Stomach (tissue), 9 donors: ENCODE measurements around the gene RHD. TPM values are rescaled to one million over a fixed set of nuclear protein-coding genes. Genes with fewer than 3 reads are reported as not detected.
"Not testable (repeated sequence)": the region's sequence is repeated elsewhere in the genome, so short reads cannot be mapped to it uniquely, and the experiment has no call there.

Source experiments
- DNase-seq, 2 donors: peaks; one replicate each; pipeline versions ENCODE4 v3.0.0 to v3.0.0-alpha.2; 2013 to 2019
- H3K27ac ChIP-seq, 5 donors: fragments of 200-600 bp in 4 of 5; sonication (generic) in 4 of 5; one replicate each; pipeline ENCODE4 v1.5.1; 2013 to 2019; ENCODE audit warnings: mild to moderate bottlenecking in 1 of 5, moderate library complexity in 1 of 5
- H3K27me3 ChIP-seq, 3 donors: fragments of 200-600 bp; sonication (generic); one replicate each; pipeline ENCODE4 v1.5.1; 2017 to 2019; ENCODE audit warnings: mixed run types in 1 of 3
- H3K36me3 ChIP-seq, 4 donors: fragments of 200-600 bp; sonication (generic); 1 replicate in 3 of 4; 2 replicates in 1 of 4; pipeline ENCODE4 v1.5.1; 2016 to 2019
- H3K4me1 ChIP-seq, 4 donors: fragments of 200-600 bp; sonication (generic); one replicate each; pipeline ENCODE4 v1.5.1; 2016 to 2019
- H3K4me3 ChIP-seq, 4 donors: fragments of 200-600 bp; sonication (generic) in 3 of 4; one replicate each; pipeline ENCODE4 v1.5.1; 2016 to 2019; ENCODE audit warnings: mild to moderate bottlenecking in 1 of 4
- H3K9me3 ChIP-seq, 4 donors: fragments of 200-600 bp; sonication (generic); one replicate each; pipeline ENCODE4 v1.5.1; 2016 to 2019
- CTCF ChIP-seq, 7 experiments: fragments of 450-650 bp in 4 of 7; fragments of 200-600 bp in 3 of 7; sonication (generic) in 3 of 7; IDR thresholded peaks; one replicate each; pipeline ENCODE4 v1.5.1; 2016 to 2019; ENCODE audit warnings: antibody characterized with exemption in 7 of 7, control low read depth in 2 of 7, mild to moderate bottlenecking in 1 of 7
- EP300 ChIP-seq: sonication (generic); formaldehyde crosslinking; IDR thresholded peaks from one replicate; pipeline ENCODE4 v1.6.1; 2017; ENCODE audit warnings: antibody characterized with exemption
- POLR2A ChIP-seq, 4 donors: fragments of 450-650 bp; IDR thresholded peaks; one replicate each; pipeline ENCODE4 v1.6.1; 2016; ENCODE audit warnings: antibody characterized with exemption in 4 of 4, control low read depth in 2 of 4, mild to moderate bottlenecking in 1 of 4, moderate library complexity in 1 of 4
- POLR2AphosphoS5 ChIP-seq, 3 donors: sonication (generic); formaldehyde crosslinking; IDR thresholded peaks; one replicate each; pipeline ENCODE4 v1.6.1; 2016; ENCODE audit warnings: antibody characterized with exemption in 3 of 3
- WGBS, 5 donors: extraction: QIAGEN DNeasy Blood & Tissue Kit in 3 of 5; methylation state at CpG; one replicate each; pipeline versions ENCODE4 v1.1.5 to v1.1.7; 2013 to 2018; 5-methylcytosine and 5-hydroxymethylcytosine counted together
- intact Hi-C: fragments of 100-400 bp; cut with DNase I; formaldehyde crosslinking; loops from one replicate; pipeline ENCODE4 v1.15.1; 2023; ENCODE audit warnings: low total_unique reads
- polyA plus RNA-seq, 3 donors: library from polyadenylated mRNA; stranded (reverse); fragments of 200-250 nt; gene quantifications; one replicate each; pipeline ENCODE4 v1.2.3, GENCODE V29; 2013
- total RNA-seq, 5 donors: library from RNA; depleted of rRNA; stranded (reverse); fragments of >200 nt; gene quantifications; one replicate each; pipeline versions ENCODE4 v1.1.0 to v1.2.3, GENCODE V29; 2014 to 2016
- donor health status: healthy with polysubstance abuse.
- donor health status: Bipolar disorder and iron deficiency.
- donor health status: healthy.

The RHD gene
- total and polyA plus RNA-seq, 8 donors, result 0.18 TPM; not detected in 7

GRCh38 chr1:25232866-25233784, 39.2 kb upstream of the RHD start:
- peak; percentile 68 to 93 for DNase-seq
- intact Hi-C loops, result no loop called here
- Histone ChIP-seq H3K9me3 (no peaks in the 10 kb centered on the region), H3K27me3 (no peaks in the 10 kb centered on the region), H3K4me3 (peak overlapping the region; percentile 65 to 98 (median 84)), H3K27ac (peak overlapping the region; percentile 91 to 98 (median 94)), H3K4me1 (peaks cover 18 to 68% (median 54%) of the 10 kb centered on the region in 4 donors), H3K36me3 (peaks cover 8 to 40% (median 27%) of the 10 kb centered on the region in 4 donors)
- WGBS, 5 donors, result 21 to 24% (median 23%) methylated on average over 13 of the region's 13 CpGs
- TF ChIP-seq POLR2A (IDR thresholded peaks at IDR 0.05), result no peak
- TF ChIP-seq CTCF (IDR thresholded peaks at IDR 0.05), result no peak
- peak; percentile 28 to 61 (median 32) for TF ChIP-seq POLR2AphosphoS5 (IDR thresholded peaks at IDR 0.05)
- no peak for TF ChIP-seq EP300

- H3K4me3 ChIP-seq, intact Hi-C loops, DNase-seq, H3K9me3 ChIP-seq, H3K27ac ChIP-seq, H3K27me3 ChIP-seq: not testable (repeated sequence)
- Histone ChIP-seq H3K4me1 (peaks cover 26 to 80% (median 61%) of the 10 kb centered on the region in 4 donors), H3K36me3 (peaks cover 0 to 18% (median 5%) of the 10 kb centered on the region in 4 donors)
- WGBS, 5 donors, result 96 to 99% (median 98%) methylated on average over 10 of the region's 10 CpGs
Measured at GRCh38 chr1:25235411-25235810, 36.9 kb upstream of the RHD start.

GRCh38 chr1:25236261-25236660, 36.0 kb upstream of the RHD start:
- H3K4me3 ChIP-seq, intact Hi-C loops, DNase-seq, H3K27me3 ChIP-seq, H3K9me3 ChIP-seq: not testable (repeated sequence)
- 87 to 97% (median 94%) methylated on average over 7 of the region's 7 CpGs for WGBS, 5 donors
- Histone ChIP-seq H3K4me1 (peaks cover 30 to 80% (median 61%) of the 10 kb centered on the region in 4 donors), H3K27ac (peak overlapping the region in 1 of 5 donors; percentile 15), H3K36me3 (peaks cover 0 to 18% (median 5%) of the 10 kb centered on the region in 4 donors)

- Histone ChIP-seq H3K9me3 (no peaks in the 10 kb centered on the region), H3K36me3 (peaks cover 14 to 36% (median 23%) of the 10 kb centered on the region in 4 donors), H3K27ac (peak overlapping the region in 1 of 5 donors; percentile 92), H3K4me1 (peaks cover 21 to 87% (median 57%) of the 10 kb centered on the region in 4 donors), H3K4me3 (no peak overlapping the region), H3K27me3 (no peaks in the 10 kb centered on the region)
- TF ChIP-seq POLR2A (IDR thresholded peaks at IDR 0.05), result no peak
- no peak for TF ChIP-seq CTCF (IDR thresholded peaks at IDR 0.05)
- no peak for TF ChIP-seq EP300
- TF ChIP-seq POLR2AphosphoS5 (IDR thresholded peaks at IDR 0.05), result no peak
- WGBS, 5 donors, result 88 to 91% (median 90%) methylated on average over 11 of the region's 11 CpGs
- intact Hi-C loops, result no loop called here
- DNase-seq, result no peak
Measured at GRCh38 chr1:25238046-25238445, 34.3 kb upstream of the RHD start.

GRCh38 chr1:25239681-25240541, 32.4 kb upstream of the RHD start:
- Histone ChIP-seq H3K9me3 (no peaks in the 10 kb centered on the region), H3K4me1 (peaks cover 25 to 90% (median 56%) of the 10 kb centered on the region in 4 donors), H3K27me3 (no peaks in the 10 kb centered on the region), H3K27ac (peak overlapping the region; percentile 88 to 96 (median 91)), H3K4me3 (peak overlapping the region; percentile 40 to 55 (median 50)), H3K36me3 (peaks cover 32 to 46% (median 42%) of the 10 kb centered on the region in 4 donors)
- 1 to 2% (median 1%) methylated on average over 18 to 41 of the region's 41 CpGs for WGBS, 5 donors
- no peak for TF ChIP-seq EP300
- TF ChIP-seq POLR2AphosphoS5 (IDR thresholded peaks at IDR 0.05), result peak; percentile 52 to 78 (median 54)
- TF ChIP-seq CTCF (IDR thresholded peaks at IDR 0.05), result peak in 5 of 7 experiments; percentile 26 to 64 (median 46)
- peak in 1 of 4 donors; percentile 8 for TF ChIP-seq POLR2A (IDR thresholded peaks at IDR 0.05)
- intact Hi-C loops, result no loop called here
- DNase-seq, result peak; percentile 91 to 97
